ENCODE results near the gene SHTN1.

Gene SHTN1

GRCh38 chr10:116947841-116948529 is 57.0 kb downstream of the SHTN1 start:
- TF ChIP-seq TEAD4 (IDR thresholded peaks at IDR 0.05) = peak; percentile 25; the same call in 1 of the 2 replicates
- TF ChIP-seq TAF1 (IDR thresholded peaks at IDR 0.05; ENCODE audit: low read depth) = no peak

DNA sequence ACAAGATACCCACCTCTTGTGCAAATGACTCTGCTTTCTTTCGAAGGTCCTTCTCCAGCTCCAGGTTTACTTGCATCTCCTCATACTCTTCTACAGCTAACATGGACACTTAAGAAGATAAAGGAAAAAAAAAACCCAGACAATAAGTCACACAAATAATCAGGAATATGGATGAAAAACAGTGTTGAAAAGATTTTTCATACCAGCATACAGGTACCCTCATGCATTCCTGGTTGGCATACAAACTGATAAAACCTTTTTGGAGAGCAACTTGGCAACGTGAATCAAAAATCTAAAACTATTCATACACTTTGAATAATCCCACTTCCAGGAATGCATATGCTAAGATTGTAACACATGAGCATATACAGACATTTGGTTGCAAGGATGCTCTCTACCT is 60.1 kb downstream of the SHTN1 start:
- TF ChIP-seq REST (IDR thresholded peaks at IDR 0.05; ENCODE audit: low read depth) = no peak
- TF ChIP-seq FOXM1 (IDR thresholded peaks at IDR 0.05; ENCODE audit: borderline replicate concordance, low read depth) = no peak
- no peak for TF ChIP-seq TAF1 (IDR thresholded peaks at IDR 0.05; ENCODE audit: low read depth)
- no peak for TF ChIP-seq TEAD4 (IDR thresholded peaks at IDR 0.05)
- no peak for TF ChIP-seq RAD21 (IDR thresholded peaks at IDR 0.05; ENCODE audit: low read depth)
- no peak for TF ChIP-seq TCF12 (IDR thresholded peaks at IDR 0.05; ENCODE audit: low read depth)
- TF ChIP-seq, protein P1, sequence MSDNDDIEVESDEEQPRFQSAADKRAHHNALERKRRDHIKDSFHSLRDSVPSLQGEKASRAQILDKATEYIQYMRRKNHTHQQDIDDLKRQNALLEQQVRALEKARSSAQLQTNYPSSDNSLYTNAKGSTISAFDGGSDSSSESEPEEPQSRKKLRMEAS (IDR thresholded peaks at IDR 0.05) = no peak
- TF ChIP-seq EGR1 (IDR thresholded peaks at IDR 0.05) = no peak
- TF ChIP-seq YY1 (IDR thresholded peaks at IDR 0.05; ENCODE audit: low read depth) = no peak
- TF ChIP-seq EP300 (IDR thresholded peaks at IDR 0.05; ENCODE audit: borderline replicate concordance) = no peak

- TF ChIP-seq USF1 (IDR thresholded peaks at IDR 0.05) = no peak; the same call in 1 of the 2 replicates
- no peak for TF ChIP-seq TCF12 (IDR thresholded peaks at IDR 0.05; ENCODE audit: low read depth)
- no peak for TF ChIP-seq FOXM1 (IDR thresholded peaks at IDR 0.05; ENCODE audit: borderline replicate concordance, low read depth)
These were observed 73.2 kb downstream of the SHTN1 start for GRCh38 chr10:116931806-116932205.

DNA sequence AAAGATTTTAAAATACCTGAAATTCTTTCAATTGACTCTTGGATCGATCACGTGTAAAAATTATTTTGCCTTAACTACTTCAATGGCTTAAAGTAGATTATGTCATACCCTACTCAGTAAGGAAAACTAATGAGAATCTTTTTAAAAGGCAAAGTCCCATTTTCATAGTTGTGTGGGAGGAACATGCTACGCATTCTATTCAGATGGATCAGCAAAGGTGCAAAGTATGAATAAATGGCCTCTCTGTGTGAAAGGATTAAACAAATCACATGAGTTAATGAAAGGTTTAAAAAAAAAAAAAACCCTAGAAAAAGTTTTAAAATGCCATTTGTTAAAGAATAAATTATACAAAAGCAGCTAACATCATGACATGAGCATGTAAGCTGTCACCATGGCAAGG is 78.6 kb downstream of the SHTN1 start:
- TF ChIP-seq TCF12 (IDR thresholded peaks at IDR 0.05; ENCODE audit: low read depth) = no peak
- TF ChIP-seq CEBPB (IDR thresholded peaks at IDR 0.05) = no peak
- TF ChIP-seq TAF1 (IDR thresholded peaks at IDR 0.05; ENCODE audit: low read depth) = no peak
- TF ChIP-seq TEAD4 (IDR thresholded peaks at IDR 0.05) = no peak
- TF ChIP-seq CREB1 (IDR thresholded peaks at IDR 0.05; ENCODE audit: low read depth) = no peak
- TF ChIP-seq, protein P1 (IDR thresholded peaks at IDR 0.05) = no peak
- no peak for TF ChIP-seq FOXM1 (IDR thresholded peaks at IDR 0.05; ENCODE audit: borderline replicate concordance, low read depth)
- no peak for TF ChIP-seq ZBTB7A (IDR thresholded peaks at IDR 0.05; ENCODE audit: low read depth)
- TF ChIP-seq RAD21 (IDR thresholded peaks at IDR 0.05; ENCODE audit: low read depth) = no peak
- no peak for TF ChIP-seq USF1 (IDR thresholded peaks at IDR 0.05)
- no peak for TF ChIP-seq EP300 (IDR thresholded peaks at IDR 0.05; ENCODE audit: borderline replicate concordance)
- no peak for TF ChIP-seq REST (IDR thresholded peaks at IDR 0.05; ENCODE audit: low read depth)
- TF ChIP-seq EGR1 (IDR thresholded peaks at IDR 0.05) = no peak
- no peak for TF ChIP-seq NFIC (IDR thresholded peaks at IDR 0.05)
- TF ChIP-seq YY1 (IDR thresholded peaks at IDR 0.05; ENCODE audit: low read depth) = no peak

DNA sequence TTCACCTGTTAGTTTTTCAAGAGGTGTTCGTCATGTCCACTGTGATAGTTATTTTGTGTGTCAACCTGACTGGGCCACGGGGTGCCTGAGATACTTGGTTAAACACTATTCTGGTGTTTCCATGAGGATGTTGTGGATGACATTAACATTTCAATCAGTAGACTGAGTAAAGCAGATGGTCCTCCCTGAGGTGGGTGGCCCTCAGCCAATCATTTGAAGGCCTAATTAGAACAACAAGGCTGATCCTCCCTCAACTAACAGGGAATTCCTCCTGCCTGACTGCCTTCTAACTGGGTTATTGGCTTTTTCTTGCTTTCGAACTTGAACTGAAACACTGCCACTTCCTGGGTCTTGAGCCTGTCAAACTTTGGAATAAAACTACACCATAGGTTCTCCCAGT is 79.9 kb downstream of the SHTN1 start:
- TF ChIP-seq, protein P1 (IDR thresholded peaks at IDR 0.05) = no peak
- no peak for TF ChIP-seq CEBPB (IDR thresholded peaks at IDR 0.05)
- no peak for TF ChIP-seq TAF1 (IDR thresholded peaks at IDR 0.05; ENCODE audit: low read depth)
- TF ChIP-seq CREB1 (IDR thresholded peaks at IDR 0.05; ENCODE audit: low read depth) = no peak
- TF ChIP-seq FOXM1 (IDR thresholded peaks at IDR 0.05; ENCODE audit: borderline replicate concordance, low read depth) = no peak
- no peak for TF ChIP-seq ZBTB7A (IDR thresholded peaks at IDR 0.05; ENCODE audit: low read depth)
- no peak for TF ChIP-seq RAD21 (IDR thresholded peaks at IDR 0.05; ENCODE audit: low read depth)
- no peak for TF ChIP-seq USF1 (IDR thresholded peaks at IDR 0.05)

DNA sequence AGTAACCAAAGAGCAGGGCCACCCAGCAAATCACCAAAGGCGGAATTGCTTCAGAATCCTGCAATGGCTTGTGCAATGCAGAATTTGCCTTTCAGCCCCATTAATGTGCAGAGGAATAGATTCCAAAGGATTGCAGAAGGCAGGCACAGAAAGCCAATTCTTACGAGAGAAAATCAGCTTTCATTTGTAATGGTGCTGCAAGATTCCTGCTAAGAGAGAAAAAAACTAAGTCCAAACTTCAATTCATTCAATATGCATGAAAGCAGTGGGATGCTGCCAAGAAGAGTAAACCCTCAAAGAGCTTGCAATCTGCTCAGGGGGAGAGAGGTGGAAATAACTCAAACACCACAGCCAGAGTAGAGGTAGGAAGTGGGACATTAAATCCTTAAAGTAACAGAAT is 85.3 kb downstream of the SHTN1 start:
- TF ChIP-seq RAD21 (IDR thresholded peaks at IDR 0.05; ENCODE audit: low read depth) (no peak), TAF1 (IDR thresholded peaks at IDR 0.05; ENCODE audit: low read depth) (no peak), CREB1 (IDR thresholded peaks at IDR 0.05; ENCODE audit: low read depth) (no peak)
